Suprapubic skin (tissue), 4 donors: ENCODE data around the gene RPS6KA2. TPM values are rescaled to one million over a fixed set of nuclear protein-coding genes. Genes with fewer than 3 reads are reported as not detected.

ENCODE experiments used
- DNase-seq, 2 donors: peaks; one replicate each; pipeline ENCODE4 v3.0.0-alpha.2; 2019; ENCODE audit warnings: low spot score in 2 of 2
- H3K27ac ChIP-seq: fragments of 200-600 bp; sonication (generic); one replicate; pipeline ENCODE4 v1.5.1; 2019
- H3K27me3 ChIP-seq: fragments of 200-600 bp; sonication (generic); one replicate; pipeline ENCODE4 v1.5.1; 2019
- H3K36me3 ChIP-seq: fragments of 200-600 bp; sonication (generic); one replicate; pipeline ENCODE4 v1.5.1; 2019
- H3K4me1 ChIP-seq: fragments of 200-600 bp; sonication (generic); one replicate; pipeline ENCODE4 v1.5.1; 2019
- H3K4me3 ChIP-seq: fragments of 200-600 bp; sonication (generic); one replicate; pipeline ENCODE4 v1.5.1; 2019; ENCODE audit warnings: mild to moderate bottlenecking
- H3K9me3 ChIP-seq: fragments of 200-600 bp; sonication (generic); one replicate; pipeline ENCODE4 v1.5.1; 2019
- EP300 ChIP-seq: sonication (generic); formaldehyde crosslinking; IDR thresholded peaks from one replicate; pipeline ENCODE4 v1.6.1; 2017; ENCODE audit warnings: antibody characterized with exemption
- POLR2A ChIP-seq, 2 donors: fragments of 450-650 bp; IDR thresholded peaks; one replicate each; pipeline ENCODE4 v1.6.1; 2017; ENCODE audit warnings: antibody characterized with exemption in 2 of 2, mild to moderate bottlenecking in 2 of 2, moderate library complexity in 2 of 2
- POLR2AphosphoS5 ChIP-seq, 3 donors: sonication (generic); formaldehyde crosslinking; IDR thresholded peaks; one replicate each; pipeline ENCODE4 v1.6.1; 2017; ENCODE audit warnings: antibody characterized with exemption in 3 of 3
- WGBS: methylation state at CpG from one replicate; pipeline ENCODE4 v1.1.5; 2018; 5-methylcytosine and 5-hydroxymethylcytosine counted together
- total RNA-seq, 4 donors: library from RNA; depleted of rRNA; stranded (reverse); fragments of >200 nt; gene quantifications; one replicate each; pipeline ENCODE4 v1.1.0, GENCODE V29; 2016
- TF ChIP-seq, protein P1 (sequence below), 2 donors: fragments of 200-600 bp in 1 of 2; fragments of 450-650 bp in 1 of 2; sonication (generic) in 1 of 2; IDR thresholded peaks; one replicate each; pipeline ENCODE4 v1.5.1; 2016 to 2019; ENCODE audit warnings: antibody characterized with exemption in 2 of 2, mild to moderate bottlenecking in 1 of 2, moderate library complexity in 1 of 2

The RPS6KA2 gene
- total RNA-seq, 4 donors from 2014 or later: 24.2 to 38.5 (median 32.3) TPM

DNA sequence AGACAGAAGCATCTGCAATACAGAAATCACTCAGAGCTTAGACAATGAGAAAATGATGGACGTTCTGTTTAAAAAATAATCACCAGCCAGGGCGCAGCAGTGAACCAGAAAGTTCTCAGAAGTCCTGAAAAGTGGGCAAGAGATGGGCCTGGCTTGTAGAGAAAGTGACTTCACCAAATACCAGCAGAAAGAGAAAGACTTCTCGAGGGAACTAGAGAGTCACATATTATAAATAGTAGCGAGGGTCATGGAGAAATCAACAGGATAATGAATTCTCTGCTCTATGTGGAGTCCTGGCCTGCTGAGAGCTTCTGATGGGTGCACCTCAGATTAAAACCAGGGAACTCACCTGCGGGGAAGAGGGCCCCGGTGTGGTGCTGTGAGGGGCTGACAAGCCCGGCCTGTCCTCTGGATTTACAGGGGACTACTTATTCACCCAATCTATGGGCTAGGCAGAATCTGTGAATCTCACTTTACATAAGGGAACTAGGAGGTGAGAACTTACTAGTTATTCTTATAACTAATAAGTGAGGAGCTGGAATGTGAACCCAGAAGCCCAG is 35.0 kb downstream of the RPS6KA2 start:
- Histone ChIP-seq H3K36me3 (no peaks in the 10 kb centered on the region), H3K4me3 (no peak overlapping the region), H3K27me3 (no peaks in the 10 kb centered on the region), H3K4me1 (peaks cover 4% of the 10 kb centered on the region), H3K9me3 (no peaks in the 10 kb centered on the region), H3K27ac (no peak overlapping the region)
- WGBS: 91% methylated on average over 7 of the region's 7 CpGs
- no peak for TF ChIP-seq POLR2AphosphoS5 (IDR thresholded peaks at IDR 0.05)
- no peak for TF ChIP-seq POLR2A (IDR thresholded peaks at IDR 0.05)
- no peak for TF ChIP-seq EP300
- TF ChIP-seq, protein P1, sequence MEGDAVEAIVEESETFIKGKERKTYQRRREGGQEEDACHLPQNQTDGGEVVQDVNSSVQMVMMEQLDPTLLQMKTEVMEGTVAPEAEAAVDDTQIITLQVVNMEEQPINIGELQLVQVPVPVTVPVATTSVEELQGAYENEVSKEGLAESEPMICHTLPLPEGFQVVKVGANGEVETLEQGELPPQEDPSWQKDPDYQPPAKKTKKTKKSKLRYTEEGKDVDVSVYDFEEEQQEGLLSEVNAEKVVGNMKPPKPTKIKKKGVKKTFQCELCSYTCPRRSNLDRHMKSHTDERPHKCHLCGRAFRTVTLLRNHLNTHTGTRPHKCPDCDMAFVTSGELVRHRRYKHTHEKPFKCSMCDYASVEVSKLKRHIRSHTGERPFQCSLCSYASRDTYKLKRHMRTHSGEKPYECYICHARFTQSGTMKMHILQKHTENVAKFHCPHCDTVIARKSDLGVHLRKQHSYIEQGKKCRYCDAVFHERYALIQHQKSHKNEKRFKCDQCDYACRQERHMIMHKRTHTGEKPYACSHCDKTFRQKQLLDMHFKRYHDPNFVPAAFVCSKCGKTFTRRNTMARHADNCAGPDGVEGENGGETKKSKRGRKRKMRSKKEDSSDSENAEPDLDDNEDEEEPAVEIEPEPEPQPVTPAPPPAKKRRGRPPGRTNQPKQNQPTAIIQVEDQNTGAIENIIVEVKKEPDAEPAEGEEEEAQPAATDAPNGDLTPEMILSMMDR (IDR thresholded peaks at IDR 0.05): no peak
- no peak for DNase-seq

DNA sequence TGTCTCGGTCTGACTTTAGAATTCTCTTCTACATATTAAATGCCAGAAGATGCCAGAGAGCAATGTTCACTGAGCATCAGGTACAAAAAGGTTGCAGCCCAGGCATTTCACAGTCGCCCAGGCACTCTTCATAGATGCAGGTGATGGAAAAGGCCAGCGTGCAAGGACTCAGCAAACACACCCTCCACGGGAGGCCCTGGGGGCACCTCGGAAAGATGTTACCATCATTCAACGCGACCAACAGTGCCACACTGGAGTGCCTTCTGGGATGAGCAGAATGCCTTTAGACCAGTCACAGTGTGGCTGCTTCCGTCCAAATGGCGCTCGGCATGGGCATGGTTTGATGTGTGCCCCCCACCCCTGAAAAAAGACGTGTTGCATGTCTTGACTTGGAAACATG is 36.0 kb downstream of the RPS6KA2 start:
- no peak for TF ChIP-seq POLR2AphosphoS5 (IDR thresholded peaks at IDR 0.05)
- TF ChIP-seq POLR2A (IDR thresholded peaks at IDR 0.05): no peak
- no peak for TF ChIP-seq EP300
- TF ChIP-seq, protein P1 (IDR thresholded peaks at IDR 0.05): no peak
- H3K27ac ChIP-seq: no peak overlapping the region
- H3K9me3 ChIP-seq: no peaks in the 10 kb centered on the region
- H3K36me3 ChIP-seq: no peaks in the 10 kb centered on the region
- no peak for DNase-seq
- H3K4me3 ChIP-seq: no peak overlapping the region
- peaks cover 4% of the 10 kb centered on the region for H3K4me1 ChIP-seq
- 87% methylated on average over 11 of the region's 11 CpGs for WGBS
- no peaks in the 10 kb centered on the region for H3K27me3 ChIP-seq

DNA sequence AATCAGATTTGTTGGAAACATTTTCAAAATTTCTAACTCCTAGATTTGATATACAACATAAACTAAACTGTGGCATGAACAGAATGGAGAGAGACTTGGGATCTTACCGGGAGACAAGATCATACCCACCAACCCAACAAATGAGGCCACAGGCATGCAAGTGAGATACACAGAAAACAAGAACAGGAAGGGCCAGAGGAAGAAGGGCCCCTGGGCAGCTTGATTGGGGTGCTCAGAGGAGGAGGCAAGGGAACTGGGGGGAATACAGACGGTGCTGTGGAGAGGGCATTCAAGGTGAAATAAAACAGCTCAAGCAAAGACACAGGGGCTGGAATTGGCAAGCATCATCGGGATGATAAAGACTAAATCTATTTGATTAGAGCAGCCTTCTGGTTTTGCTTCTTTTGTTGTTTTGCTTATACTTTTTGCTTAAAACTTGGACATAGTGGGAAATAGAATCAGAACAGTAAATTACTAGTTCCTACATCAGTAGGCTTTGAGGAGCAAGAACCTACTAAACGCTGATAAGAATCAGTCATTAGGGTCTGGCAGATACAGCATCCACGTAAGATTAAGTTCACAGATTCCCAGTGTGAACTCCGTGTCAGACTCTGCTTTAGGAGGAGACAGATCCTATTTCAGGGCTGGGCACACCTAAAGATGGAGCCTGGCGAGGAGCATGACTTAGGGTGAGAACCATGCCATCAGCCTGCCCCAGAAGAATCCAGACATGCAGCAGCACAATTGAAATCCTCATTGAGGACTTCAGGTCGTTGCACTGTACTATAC is 37.1 kb downstream of the RPS6KA2 start:
- no peaks in the 10 kb centered on the region for H3K27me3 ChIP-seq
- TF ChIP-seq EP300: no peak
- TF ChIP-seq POLR2A (IDR thresholded peaks at IDR 0.05): no peak
- TF ChIP-seq, protein P1 (IDR thresholded peaks at IDR 0.05): no peak
- TF ChIP-seq POLR2AphosphoS5 (IDR thresholded peaks at IDR 0.05): no peak
- H3K4me3 ChIP-seq: no peak overlapping the region
- DNase-seq: no peak
- 74% methylated on average over 8 of the region's 8 CpGs for WGBS
- no peak overlapping the region for H3K27ac ChIP-seq
- H3K36me3 ChIP-seq: no peaks in the 10 kb centered on the region
- H3K4me1 ChIP-seq: peaks cover 4% of the 10 kb centered on the region
- H3K9me3 ChIP-seq: no peaks in the 10 kb centered on the region

DNA sequence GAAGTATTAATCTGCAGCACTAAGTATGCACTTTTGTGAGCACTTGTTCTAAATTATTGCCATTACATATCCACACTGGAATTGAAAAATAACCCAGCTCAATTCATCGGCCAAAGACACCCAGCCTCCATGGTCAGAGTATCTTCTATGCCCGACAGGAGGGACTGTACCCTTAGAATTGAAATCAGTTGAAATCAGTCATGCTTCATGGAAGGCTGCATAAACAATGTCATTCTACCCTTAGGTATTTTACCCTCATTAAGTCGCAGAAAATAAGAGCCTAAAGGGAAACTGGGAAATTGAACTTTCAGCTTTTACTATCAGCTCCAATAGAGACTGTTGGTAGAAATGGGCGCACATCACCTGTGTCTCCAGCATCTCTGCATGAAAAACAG is 37.7 kb downstream of the RPS6KA2 start:
- Histone ChIP-seq H3K4me3 (no peak overlapping the region), H3K9me3 (no peaks in the 10 kb centered on the region), H3K27ac (no peak overlapping the region), H3K27me3 (no peaks in the 10 kb centered on the region), H3K36me3 (no peaks in the 10 kb centered on the region), H3K4me1 (peaks cover 4% of the 10 kb centered on the region)
- DNase-seq: no peak
- no peak for TF ChIP-seq POLR2AphosphoS5 (IDR thresholded peaks at IDR 0.05)
- TF ChIP-seq, protein P1 (IDR thresholded peaks at IDR 0.05): no peak
- no peak for TF ChIP-seq POLR2A (IDR thresholded peaks at IDR 0.05)
- no peak for TF ChIP-seq EP300
- 76% methylated on average over 4 of the region's 4 CpGs for WGBS

DNA sequence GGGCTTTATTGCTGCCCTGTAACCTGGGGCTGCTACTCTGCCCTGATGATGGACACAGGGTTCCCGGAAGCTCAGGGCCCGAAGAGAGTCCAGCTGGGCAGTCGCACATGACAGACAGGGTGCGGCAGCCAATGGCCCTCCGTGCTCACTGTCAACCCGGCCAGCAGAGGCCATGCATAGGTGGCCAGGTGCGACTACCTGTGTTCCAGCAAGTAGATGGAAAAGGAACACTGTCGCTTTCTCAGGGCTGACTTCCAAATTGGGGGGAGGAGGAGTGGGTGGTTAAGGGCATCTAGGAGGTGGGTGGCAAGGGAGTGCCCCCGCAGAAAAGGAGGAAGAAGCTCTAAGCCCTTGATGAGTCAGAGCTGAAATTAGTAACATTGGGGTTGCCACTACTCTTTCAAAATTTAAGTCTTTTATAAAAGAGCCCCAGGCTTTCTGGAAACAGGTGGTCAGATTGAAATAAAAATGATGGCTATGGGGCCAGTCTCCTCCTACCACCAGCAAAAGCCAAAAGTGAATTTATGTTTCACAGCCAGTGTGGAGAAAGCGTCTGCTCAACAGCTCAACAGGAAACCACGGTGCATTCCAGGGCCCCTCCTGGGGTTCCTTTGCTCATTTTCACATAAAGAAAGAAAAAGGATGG is 38.2 kb downstream of the RPS6KA2 start:
- 73% methylated on average over 11 of the region's 11 CpGs for WGBS
- no peak for DNase-seq
- no peak overlapping the region for H3K4me3 ChIP-seq
- peaks cover 4% of the 10 kb centered on the region for H3K4me1 ChIP-seq
- H3K9me3 ChIP-seq: no peaks in the 10 kb centered on the region
- TF ChIP-seq POLR2AphosphoS5 (IDR thresholded peaks at IDR 0.05) (no peak), POLR2A (IDR thresholded peaks at IDR 0.05) (no peak), EP300 (no peak)
- TF ChIP-seq, protein P1 (IDR thresholded peaks at IDR 0.05): no peak
- no peak overlapping the region for H3K27ac ChIP-seq
- no peaks in the 10 kb centered on the region for H3K36me3 ChIP-seq
- H3K27me3 ChIP-seq: no peaks in the 10 kb centered on the region
